GM19238 (cell line): ENCODE measurements around the gene KBTBD7.
"Not testable (repeated sequence)": the region's sequence is repeated elsewhere in the genome, so short reads cannot be mapped to it uniquely, and the experiment has no call there.

Source experiments
- DNase-seq: peaks from one replicate; pipeline ENCODE4 v3.0.0; 2011; ENCODE audit warnings: low spot score; ENCODE audit not compliant: insufficient read length

The KBTBD7 gene

GRCh38 chr13:41199079-41199478 lies 4.7 kb upstream of the KBTBD7 start:
- DNase-seq, result no peak

- DNase-seq, result no peak
These were observed 2.3 kb upstream of the KBTBD7 start for GRCh38 chr13:41196620-41197019.

- no peak for DNase-seq
These were observed 1.6 kb upstream of the KBTBD7 start for GRCh38 chr13:41196011-41196410.

GRCh38 chr13:41193469-41193868 lies 900 bp downstream of the KBTBD7 start:
- DNase-seq, result no peak

- DNase-seq, result no peak
These were observed 5.8 kb downstream of the KBTBD7 start for GRCh38 chr13:41188584-41188983.

- no peak for DNase-seq
These were observed 7.9 kb downstream of the KBTBD7 start for GRCh38 chr13:41186481-41186880.

- DNase-seq, result no peak
These were observed 12.1 kb downstream of the KBTBD7 start for GRCh38 chr13:41182231-41182630.

- DNase-seq, result no peak
These were observed 14.6 kb downstream of the KBTBD7 start for GRCh38 chr13:41179593-41180250.

GRCh38 chr13:41178040-41178439 lies 16.3 kb downstream of the KBTBD7 start:
- DNase-seq, result no peak

- DNase-seq, result no peak
These were observed 16.8 kb downstream of the KBTBD7 start for GRCh38 chr13:41177616-41178015.

- DNase-seq, result not testable (repeated sequence)
These were observed 18.8 kb downstream of the KBTBD7 start for GRCh38 chr13:41175576-41175975.

GRCh38 chr13:41162151-41162550 lies 32.2 kb downstream of the KBTBD7 start:
- no peak for DNase-seq

- DNase-seq, result no peak
These were observed 35.2 kb downstream of the KBTBD7 start for GRCh38 chr13:41159174-41159573.

GRCh38 chr13:41157048-41157717 lies 37.2 kb downstream of the KBTBD7 start:
- no peak for DNase-seq

GRCh38 chr13:41156620-41157019 lies 37.7 kb downstream of the KBTBD7 start:
- no peak for DNase-seq

- DNase-seq, result no peak
These were observed 40.3 kb downstream of the KBTBD7 start for GRCh38 chr13:41154042-41154441.

GRCh38 chr13:41152005-41152404 lies 42.4 kb downstream of the KBTBD7 start:
- no peak for DNase-seq

GRCh38 chr13:41150058-41150457 lies 44.3 kb downstream of the KBTBD7 start:
- DNase-seq, result no peak

- no peak for DNase-seq
These were observed 45.7 kb downstream of the KBTBD7 start for GRCh38 chr13:41148419-41149283.

GRCh38 chr13:41145136-41145908 lies 49.0 kb downstream of the KBTBD7 start:
- DNase-seq, result no peak

GRCh38 chr13:41144576-41144975 lies 49.8 kb downstream of the KBTBD7 start:
- DNase-seq, result no peak
